HUDEP-2 (cell line): ENCODE results near the gene RARRES2.
"Not testable (repeated sequence)": the region's sequence is repeated elsewhere in the genome, so short reads cannot be mapped to it uniquely, and the experiment has no call there.

Experiments
- DNase-seq, 76 experiments: peaks; one replicate each; lab custom pipeline; 2025; ENCODE audit not compliant: unreplicated experiment in 76 of 76; lab: John Stamatoyannopoulos, UW

Gene RARRES2

GRCh38 chr7:150323682-150324372, 17.6 kb downstream of the RARRES2 start:
- peak in 10 of 76 experiments; percentile 5 to 59 (median 44) for DNase-seq

GRCh38 chr7:150322833-150323681, 18.4 kb downstream of the RARRES2 start, which contains the start of the genes ACTR3C and LRRC61:
ACTR3C (minus strand) TSS chr7:150323545; CDS start chr7:150295296, 28,249 bp downstream.
LRRC61 (plus strand) TSS chr7:150323355; CDS start chr7:150336862, 13,507 bp downstream.
- DNase-seq, result peak in 70 of 76 experiments; percentile 8 to 78 (median 52)

- peak in 73 of 76 experiments; percentile 17 to 89 (median 61) for DNase-seq
Measured at GRCh38 chr7:150322114-150322832, 19.2 kb downstream of the RARRES2 start.

- DNase-seq, result no peak
Measured at GRCh38 chr7:150321788-150322113, 19.7 kb downstream of the RARRES2 start.

GRCh38 chr7:150317748-150318444, 23.5 kb downstream of the RARRES2 start:
- no peak for DNase-seq

GRCh38 chr7:150316987-150317386, 24.4 kb downstream of the RARRES2 start:
- DNase-seq, result not testable (repeated sequence)

GRCh38 chr7:150314639-150315239, 26.7 kb downstream of the RARRES2 start:
- DNase-seq, result no peak

GRCh38 chr7:150313870-150314269, 27.6 kb downstream of the RARRES2 start:
- DNase-seq, result peak in 1 of 76 experiments; percentile 31

- peak in 16 of 76 experiments; percentile 5 to 57 (median 22) for DNase-seq
Measured at GRCh38 chr7:150313367-150313809, 28.0 kb downstream of the RARRES2 start.

- peak in 49 of 76 experiments; percentile 3 to 78 (median 31) for DNase-seq
Measured at GRCh38 chr7:150312649-150313366, 28.6 kb downstream of the RARRES2 start.

GRCh38 chr7:150311711-150312110, 29.7 kb downstream of the RARRES2 start:
- no peak for DNase-seq

GRCh38 chr7:150311146-150311545, 30.3 kb downstream of the RARRES2 start:
- no peak for DNase-seq

GRCh38 chr7:150308575-150308974, 32.9 kb downstream of the RARRES2 start:
- DNase-seq, result no peak

GRCh38 chr7:150307904-150308303, 33.5 kb downstream of the RARRES2 start:
- DNase-seq, result no peak

- no peak for DNase-seq
Measured at GRCh38 chr7:150307129-150307528, 34.3 kb downstream of the RARRES2 start.

GRCh38 chr7:150306377-150306776, 35.1 kb downstream of the RARRES2 start:
- DNase-seq, result not testable (repeated sequence)

GRCh38 chr7:150305903-150306284, 35.5 kb downstream of the RARRES2 start:
- DNase-seq, result not testable (repeated sequence)

GRCh38 chr7:150305259-150305902, 36.0 kb downstream of the RARRES2 start:
- not testable (repeated sequence) for DNase-seq
